ENCODE measurements around the gene PIP4K2B.

Gene PIP4K2B

GRCh38 chr17:38738007-38738662, 61.2 kb downstream of the PIP4K2B start:
- Histone ChIP-seq H3K27me3 (ENCODE audit: insufficient read depth, poor library complexity, severe bottlenecking) (peaks cover 3% of the 10 kb centered on the region), H3K27ac (replicated peaks) (no peak overlapping the region)

GRCh38 chr17:38735161-38735997, 64.0 kb downstream of the PIP4K2B start:
- TF ChIP-seq CTCF (IDR thresholded peaks at IDR 0.05; ENCODE audit: insufficient read depth, low read length) = peak; percentile 79
- TF ChIP-seq GABPA (IDR thresholded peaks at IDR 0.05; ENCODE audit: low read depth) = no peak
- no peak for TF ChIP-seq REST (IDR thresholded peaks at IDR 0.05; ENCODE audit: insufficient replicate concordance, low read depth)
- no peak for TF ChIP-seq SPI1 (IDR thresholded peaks at IDR 0.05; ENCODE audit: borderline replicate concordance, low read depth)
- TF ChIP-seq POLR2AphosphoS5 (IDR thresholded peaks at IDR 0.05; ENCODE audit: low read depth) = no peak
- peak in 1 of 2 experiments; percentile 49 for DNase-seq (ENCODE audit: low read depth in 1 of 2, low spot score in 1 of 2)
- H3K27ac ChIP-seq (replicated peaks) = no peak overlapping the region
- H3K27me3 ChIP-seq (ENCODE audit: insufficient read depth, poor library complexity, severe bottlenecking) = peaks cover 3% of the 10 kb centered on the region
- H3K4me3 ChIP-seq (replicated peaks; ENCODE audit: insufficient read depth, low read length) = no peak overlapping the region

More at GRCh38 chr17:38738007-38738662, 61.2 kb downstream of the PIP4K2B start:
- H3K4me3 ChIP-seq (replicated peaks; ENCODE audit: insufficient read depth, low read length) = no peak overlapping the region
- TF ChIP-seq SPI1 (IDR thresholded peaks at IDR 0.05; ENCODE audit: borderline replicate concordance, low read depth) (no peak), CTCF (IDR thresholded peaks at IDR 0.05; ENCODE audit: insufficient read depth, low read length) (no peak), REST (IDR thresholded peaks at IDR 0.05; ENCODE audit: insufficient replicate concordance, low read depth) (no peak), POLR2AphosphoS5 (IDR thresholded peaks at IDR 0.05; ENCODE audit: low read depth) (no peak), GABPA (IDR thresholded peaks at IDR 0.05; ENCODE audit: low read depth) (no peak)
- DNase-seq (ENCODE audit: low read depth in 1 of 2, low spot score in 1 of 2) = no peak

- no peak for DNase-seq (ENCODE audit: low read depth in 1 of 2, low spot score in 1 of 2)
- Histone ChIP-seq H3K27ac (replicated peaks) (no peak overlapping the region), H3K4me3 (replicated peaks; ENCODE audit: insufficient read depth, low read length) (no peak overlapping the region), H3K27me3 (ENCODE audit: insufficient read depth, poor library complexity, severe bottlenecking) (no peaks in the 10 kb centered on the region)
- TF ChIP-seq SPI1 (IDR thresholded peaks at IDR 0.05; ENCODE audit: borderline replicate concordance, low read depth) = no peak
- peak; percentile 5 for TF ChIP-seq CTCF (IDR thresholded peaks at IDR 0.05; ENCODE audit: insufficient read depth, low read length)
- no peak for TF ChIP-seq POLR2AphosphoS5 (IDR thresholded peaks at IDR 0.05; ENCODE audit: low read depth)
- no peak for TF ChIP-seq GABPA (IDR thresholded peaks at IDR 0.05; ENCODE audit: low read depth)
- TF ChIP-seq REST (IDR thresholded peaks at IDR 0.05; ENCODE audit: insufficient replicate concordance, low read depth) = no peak
These were observed 65.1 kb downstream of the PIP4K2B start for GRCh38 chr17:38733982-38734973.
